ENCODE measurements around the gene ANKRD55.

Gene ANKRD55

GRCh38 chr5:56164376-56164775, 68.8 kb downstream of the ANKRD55 start:
- no peak for TF ChIP-seq FOXP2 (optimal IDR thresholded peaks at IDR 0.05; ENCODE audit: borderline replicate concordance, extremely low read depth, extremely low read length, insufficient read depth)
- no peak for TF ChIP-seq SIN3A (IDR thresholded peaks at IDR 0.05; ENCODE audit: borderline replicate concordance, insufficient read depth, low read length)
- no peak for TF ChIP-seq TAF1 (IDR thresholded peaks at IDR 0.05; ENCODE audit: borderline replicate concordance, insufficient read depth, low read length)
- TF ChIP-seq REST (IDR thresholded peaks at IDR 0.05; ENCODE audit: insufficient read depth in 1 of 2, low read depth in 2 of 2, low read length in 2 of 2), result no peak
- TF ChIP-seq POLR2AphosphoS5 (IDR thresholded peaks at IDR 0.05; ENCODE audit: low read depth, low read length), result no peak

DNA sequence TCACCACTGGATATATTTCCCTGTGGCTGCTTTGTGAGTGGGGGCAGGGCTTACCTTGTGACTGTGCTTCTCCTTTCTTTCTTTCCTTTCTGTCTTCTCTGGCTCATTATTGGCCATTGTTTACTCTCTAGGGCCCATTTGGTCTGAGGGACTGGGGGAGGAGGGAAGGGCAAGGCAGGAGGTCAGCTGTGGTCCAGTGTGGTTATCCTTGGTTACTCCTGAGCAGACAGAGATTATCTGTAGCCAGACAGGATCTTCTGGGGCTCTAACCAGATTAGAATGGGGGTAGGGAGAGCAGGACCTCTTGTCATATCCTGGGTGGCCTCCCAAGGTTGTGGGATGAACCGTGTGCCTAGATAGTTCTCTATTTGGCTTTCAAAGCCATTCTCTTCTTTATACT, 71.2 kb downstream of the ANKRD55 start:
- TF ChIP-seq FOXP2 (optimal IDR thresholded peaks at IDR 0.05; ENCODE audit: borderline replicate concordance, extremely low read depth, extremely low read length, insufficient read depth) (peak; percentile 40), REST (IDR thresholded peaks at IDR 0.05; ENCODE audit: insufficient read depth in 1 of 2, low read depth in 2 of 2, low read length in 2 of 2) (no peak)

- no peak for TF ChIP-seq SIN3A (IDR thresholded peaks at IDR 0.05; ENCODE audit: borderline replicate concordance, insufficient read depth, low read length)
These were observed 71.7 kb downstream of the ANKRD55 start for GRCh38 chr5:56161439-56161823.

GRCh38 chr5:56160723-56161438, 72.2 kb downstream of the ANKRD55 start:
- no peak for TF ChIP-seq REST (IDR thresholded peaks at IDR 0.05; ENCODE audit: insufficient read depth in 1 of 2, low read depth in 2 of 2, low read length in 2 of 2)
- no peak for TF ChIP-seq POLR2AphosphoS5 (IDR thresholded peaks at IDR 0.05; ENCODE audit: low read depth, low read length)
- TF ChIP-seq FOXP2 (optimal IDR thresholded peaks at IDR 0.05; ENCODE audit: borderline replicate concordance, extremely low read depth, extremely low read length, insufficient read depth), result no peak
- no peak for TF ChIP-seq SIN3A (IDR thresholded peaks at IDR 0.05; ENCODE audit: borderline replicate concordance, insufficient read depth, low read length)
- no peak for TF ChIP-seq TAF1 (IDR thresholded peaks at IDR 0.05; ENCODE audit: borderline replicate concordance, insufficient read depth, low read length)

GRCh38 chr5:56159521-56159947, 73.6 kb downstream of the ANKRD55 start:
- TF ChIP-seq REST (IDR thresholded peaks at IDR 0.05; ENCODE audit: insufficient read depth in 1 of 2, low read depth in 2 of 2, low read length in 2 of 2) (no peak), FOXP2 (optimal IDR thresholded peaks at IDR 0.05; ENCODE audit: borderline replicate concordance, extremely low read depth, extremely low read length, insufficient read depth) (no peak), TAF1 (IDR thresholded peaks at IDR 0.05; ENCODE audit: borderline replicate concordance, insufficient read depth, low read length) (no peak), POLR2AphosphoS5 (IDR thresholded peaks at IDR 0.05; ENCODE audit: low read depth, low read length) (no peak), SIN3A (IDR thresholded peaks at IDR 0.05; ENCODE audit: borderline replicate concordance, insufficient read depth, low read length) (no peak)
